Ovary (tissue), 3 donors: Measurements from ENCODE around the gene SLC25A27.

Experiments used
- EP300 ChIP-seq: sonication (generic); formaldehyde crosslinking; IDR thresholded peaks from one replicate; pipeline ENCODE4 v1.6.1; 2017; ENCODE audit warnings: antibody characterized with exemption
- POLR2A ChIP-seq: fragments of 450-650 bp; IDR thresholded peaks from one replicate; pipeline ENCODE4 v1.6.1; 2017; ENCODE audit warnings: antibody characterized with exemption, mild to moderate bottlenecking, moderate library complexity
- TF ChIP-seq, protein P1 (sequence below), 3 donors: fragments of 450-650 bp in 2 of 3; fragments of 200-600 bp in 1 of 3; IDR thresholded peaks; one replicate each; pipeline versions ENCODE4 v1.5.1 to v1.8.0; 2016 to 2022; ENCODE audit warnings: antibody characterized with exemption in 3 of 3, mild to moderate bottlenecking in 1 of 3
- donor health status: DM: no; HTN: no; CAD: no.

DNA sequence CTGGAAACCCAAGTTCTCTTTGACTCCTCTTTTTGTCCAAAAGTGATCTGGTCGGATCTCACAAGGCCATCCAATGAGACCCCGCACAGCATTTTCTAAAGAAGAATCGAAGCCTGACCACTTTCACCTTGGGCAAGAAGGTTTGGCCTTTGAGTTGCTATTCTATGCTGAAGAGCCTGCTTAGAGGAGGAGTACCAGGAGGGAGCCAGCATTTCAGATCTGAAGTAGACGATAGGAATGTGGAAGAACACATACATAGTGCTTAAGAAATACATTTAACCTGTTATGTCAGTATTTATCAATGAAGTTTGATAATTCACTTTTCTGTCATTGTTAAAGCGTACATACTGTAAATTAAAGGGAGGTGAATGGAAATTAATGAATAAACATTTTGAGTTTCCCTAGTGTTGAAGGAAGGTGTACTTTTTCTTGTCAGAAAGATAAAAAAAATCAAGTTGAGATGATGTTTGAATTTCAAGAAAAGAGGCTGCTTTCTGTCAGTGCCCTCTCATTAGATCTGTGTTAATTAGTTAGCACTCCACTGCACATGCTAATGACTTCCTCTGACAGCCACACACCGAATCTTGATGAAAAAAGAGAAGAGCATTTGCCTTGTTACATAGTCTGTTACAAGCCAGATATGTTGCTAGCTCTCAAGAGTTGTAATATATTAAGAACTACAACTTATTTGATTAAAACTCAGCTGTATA, 24.0 kb downstream of the SLC25A27 start:
- TF ChIP-seq, protein P1, sequence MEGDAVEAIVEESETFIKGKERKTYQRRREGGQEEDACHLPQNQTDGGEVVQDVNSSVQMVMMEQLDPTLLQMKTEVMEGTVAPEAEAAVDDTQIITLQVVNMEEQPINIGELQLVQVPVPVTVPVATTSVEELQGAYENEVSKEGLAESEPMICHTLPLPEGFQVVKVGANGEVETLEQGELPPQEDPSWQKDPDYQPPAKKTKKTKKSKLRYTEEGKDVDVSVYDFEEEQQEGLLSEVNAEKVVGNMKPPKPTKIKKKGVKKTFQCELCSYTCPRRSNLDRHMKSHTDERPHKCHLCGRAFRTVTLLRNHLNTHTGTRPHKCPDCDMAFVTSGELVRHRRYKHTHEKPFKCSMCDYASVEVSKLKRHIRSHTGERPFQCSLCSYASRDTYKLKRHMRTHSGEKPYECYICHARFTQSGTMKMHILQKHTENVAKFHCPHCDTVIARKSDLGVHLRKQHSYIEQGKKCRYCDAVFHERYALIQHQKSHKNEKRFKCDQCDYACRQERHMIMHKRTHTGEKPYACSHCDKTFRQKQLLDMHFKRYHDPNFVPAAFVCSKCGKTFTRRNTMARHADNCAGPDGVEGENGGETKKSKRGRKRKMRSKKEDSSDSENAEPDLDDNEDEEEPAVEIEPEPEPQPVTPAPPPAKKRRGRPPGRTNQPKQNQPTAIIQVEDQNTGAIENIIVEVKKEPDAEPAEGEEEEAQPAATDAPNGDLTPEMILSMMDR (IDR thresholded peaks at IDR 0.05), result no peak
- TF ChIP-seq POLR2A (no peak), EP300 (no peak)
